Testis (tissue), 2 donors: Measurements from ENCODE around the gene PAIP2B.

Experiments
- CTCF ChIP-seq, 3 experiments: fragments of 450-650 bp in 2 of 3; fragments of 200-600 bp in 1 of 3; sonication (generic) in 1 of 3; IDR thresholded peaks; one replicate each; pipeline ENCODE4 v1.5.1; 2016 to 2019; ENCODE audit warnings: antibody characterized with exemption in 3 of 3, mild to moderate bottlenecking in 2 of 3, moderate library complexity in 1 of 3
- POLR2A ChIP-seq: fragments of 450-650 bp; IDR thresholded peaks from one replicate; pipeline ENCODE4 v1.6.1; 2017; ENCODE audit warnings: antibody characterized with exemption, mild to moderate bottlenecking, moderate library complexity

- TF ChIP-seq CTCF (IDR thresholded peaks at IDR 0.05), result no peak
- no peak for TF ChIP-seq POLR2A
Measured at GRCh38 chr2:71173096-71173495, 53.8 kb downstream of the PAIP2B start.
